HG03175 (cell line): ENCODE results near the gene TCEA2.
A peak's percentile ranks its signal among the peaks of the same experiment; 100 is the strongest.
"Not testable (repeated sequence)": the region's sequence is repeated elsewhere in the genome, so short reads cannot be mapped to it uniquely, and the experiment has no call there.

Experiments
- ATAC-seq: cut with Tn5 transposase; IDR thresholded peaks from one replicate; pipeline ENCODE4 v1.9.1; 2021; ENCODE audit warnings: mild to moderate bottlenecking, moderate library complexity; ENCODE audit not compliant: unreplicated experiment

Gene TCEA2

DNA sequence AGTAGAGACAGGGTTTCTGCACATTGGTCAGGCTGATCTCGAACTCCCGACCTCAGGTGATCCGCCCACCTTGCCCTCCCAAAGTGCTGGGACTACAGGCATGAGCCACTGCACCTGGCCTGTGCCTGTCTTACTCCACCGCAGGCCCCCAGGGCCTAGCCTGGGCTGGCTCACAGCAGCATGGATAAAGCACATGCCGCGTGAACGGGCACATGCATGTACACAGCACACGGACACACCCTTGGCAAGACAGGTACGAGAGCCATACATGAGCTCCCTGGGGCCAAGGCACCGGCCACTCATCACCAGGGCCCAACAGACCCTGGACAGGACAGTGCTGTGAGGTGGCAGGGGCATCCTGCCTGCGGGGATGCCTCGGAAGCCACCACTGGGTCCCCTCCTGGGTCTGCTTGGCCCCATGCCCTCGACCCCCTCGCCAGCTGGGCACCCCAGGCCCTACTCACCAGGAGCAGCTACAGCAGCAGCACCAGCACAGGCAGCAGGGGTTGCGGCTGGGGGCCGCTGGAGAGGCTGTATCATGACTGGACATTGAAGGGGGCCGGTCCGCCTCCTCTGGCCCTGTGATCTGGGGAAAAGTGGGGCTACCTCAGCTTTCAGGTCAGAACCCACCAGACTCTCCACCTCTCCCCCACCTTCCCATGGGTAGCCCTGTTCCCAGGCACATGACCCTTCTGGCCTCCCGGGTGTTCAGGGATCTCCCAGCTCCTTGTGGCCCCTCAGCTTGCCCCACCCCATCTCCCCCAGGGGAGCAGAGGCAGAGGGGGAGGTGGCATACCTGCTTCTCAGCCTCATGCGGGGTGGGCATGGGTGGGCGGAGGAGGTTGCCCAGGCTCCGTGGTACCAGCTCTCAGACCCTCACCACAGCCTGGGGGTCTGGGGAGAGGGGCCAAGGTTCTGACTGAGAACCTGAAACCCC lies 13.3 kb downstream of the TCEA2 start:
- ATAC-seq, result no peak

DNA sequence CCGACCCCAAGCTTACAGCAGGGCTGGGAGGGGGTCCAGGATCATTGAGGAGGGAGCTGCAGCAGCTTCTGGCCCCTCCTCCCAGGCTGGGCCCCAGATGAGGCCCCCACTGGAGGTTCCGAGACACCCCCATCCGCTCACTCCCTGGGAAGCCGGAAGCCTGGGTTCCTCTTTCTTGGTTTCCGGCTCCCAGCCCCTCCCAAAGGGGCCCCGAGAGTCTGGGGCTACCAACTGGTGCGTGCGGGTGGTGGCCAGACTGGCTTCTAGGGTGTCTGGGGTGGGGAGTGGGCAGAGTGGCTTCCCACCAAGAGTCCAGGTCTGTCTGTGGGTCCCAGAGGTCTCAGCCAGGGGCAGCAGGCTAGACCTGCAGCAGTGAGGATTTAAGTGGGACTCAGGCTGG lies 14.1 kb downstream of the TCEA2 start:
- no peak for ATAC-seq

DNA sequence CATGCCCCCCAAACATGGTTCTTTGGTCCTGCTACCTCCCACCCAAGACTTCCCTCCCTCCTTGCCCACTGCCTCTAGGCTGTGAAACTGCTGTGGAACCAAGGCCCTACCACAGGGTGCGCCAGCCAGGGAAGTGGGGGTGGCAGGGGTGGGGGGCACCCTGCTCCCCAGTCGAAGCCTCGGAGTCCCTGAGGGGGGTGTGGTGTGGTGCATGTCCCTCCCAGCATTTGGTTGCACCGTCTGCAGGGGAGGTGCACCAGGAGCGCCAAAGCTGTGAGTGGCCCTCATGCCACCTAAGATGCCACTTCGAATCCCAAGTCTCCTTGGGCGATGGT lies 14.5 kb downstream of the TCEA2 start:
- ATAC-seq, result no peak

DNA sequence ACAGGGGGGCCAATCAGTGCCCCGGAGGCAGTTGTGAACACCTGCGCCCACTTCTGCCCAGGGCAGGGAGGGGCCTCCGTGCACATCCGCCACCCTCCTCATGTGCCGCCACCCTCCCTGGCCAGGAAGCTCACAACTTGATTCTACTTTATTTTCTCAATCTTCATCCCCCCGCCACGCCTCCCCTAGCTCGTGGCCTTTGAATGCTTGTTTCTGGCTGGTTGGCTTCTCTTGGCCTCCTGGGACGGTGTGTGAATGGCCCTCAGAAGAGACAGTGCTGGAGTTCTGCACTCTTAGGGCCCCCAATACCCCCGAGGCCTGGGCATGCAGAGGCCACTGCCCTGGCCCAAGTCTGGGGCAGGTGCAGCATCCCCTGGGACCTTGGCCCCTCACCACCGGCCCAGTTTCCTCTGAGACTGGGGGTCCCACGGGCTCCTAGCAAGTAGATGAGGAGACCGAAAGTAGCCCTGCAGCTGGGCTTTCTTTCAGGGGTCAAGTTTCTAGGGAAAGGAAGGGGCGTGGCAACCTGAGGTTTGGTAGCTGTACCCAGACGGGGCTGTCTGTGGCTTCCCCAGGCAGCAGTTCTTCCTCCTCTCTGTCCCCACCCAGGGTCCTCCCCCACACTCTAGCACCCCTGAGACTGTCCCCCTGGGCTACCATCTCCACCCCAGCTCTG lies 15.0 kb downstream of the TCEA2 start:
- peak; percentile 32 for ATAC-seq

DNA sequence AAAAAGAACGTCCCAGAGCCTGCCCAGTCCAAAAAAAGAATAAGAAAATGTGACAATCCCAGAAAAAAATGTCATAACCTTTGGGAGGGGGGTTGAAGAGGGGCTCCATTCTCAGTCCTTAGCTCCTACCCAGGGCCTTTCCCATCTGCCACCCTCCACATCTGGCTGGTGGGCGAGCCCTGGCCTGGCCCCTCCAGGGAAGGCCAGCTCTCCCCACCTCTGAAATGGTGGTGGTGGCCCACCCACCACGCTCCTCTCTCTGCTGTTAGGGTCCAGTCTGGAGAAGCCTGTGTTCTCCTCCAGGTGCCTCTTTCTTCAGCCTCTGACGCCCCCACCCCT lies 15.9 kb downstream of the TCEA2 start:
- ATAC-seq, result no peak

DNA sequence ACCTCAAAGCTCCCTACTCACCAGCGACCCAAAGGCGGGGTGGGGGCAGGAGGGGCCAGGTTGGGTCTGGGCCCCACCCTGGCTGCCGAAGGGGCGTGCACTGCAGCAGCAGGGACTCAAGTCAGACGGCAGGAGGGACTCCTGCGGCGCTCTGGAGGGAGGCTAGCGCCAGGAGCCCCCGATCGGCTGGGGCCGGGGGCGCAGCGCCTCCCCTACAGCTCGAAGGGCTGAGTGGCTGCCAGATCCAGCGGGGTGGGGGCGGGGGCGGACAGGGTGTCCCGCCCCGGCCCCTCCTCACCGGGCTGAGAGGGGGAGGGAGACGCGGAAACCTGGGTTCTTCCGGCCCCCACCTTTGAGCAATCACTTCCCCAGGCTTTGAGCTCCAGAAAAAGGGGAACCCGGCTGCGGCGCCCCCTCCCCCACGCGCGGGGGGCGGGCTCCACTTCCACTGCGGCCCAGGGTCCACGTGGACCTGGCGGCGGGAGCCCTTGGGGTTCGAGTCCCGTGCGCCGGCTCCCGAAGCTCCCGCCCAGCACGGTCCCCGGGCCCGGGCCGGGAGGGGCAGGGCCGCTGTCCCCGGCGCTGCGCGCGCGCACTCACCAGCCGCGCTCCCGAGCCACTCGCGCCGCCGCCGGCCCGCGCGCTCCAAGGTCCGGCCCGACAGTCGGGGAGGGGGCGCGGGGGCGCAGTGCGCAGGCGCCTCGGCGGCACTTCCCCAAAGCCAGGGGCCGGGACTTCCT lies 16.4 kb downstream of the TCEA2 start, which contains the start of gene RGS19:
Gene RGS19 (minus strand): TSS at position 246 of the 740 bp plus-strand sequence. CDS start 2,632 bp downstream, outside the sequence.
- ATAC-seq, result peak; percentile 38

DNA sequence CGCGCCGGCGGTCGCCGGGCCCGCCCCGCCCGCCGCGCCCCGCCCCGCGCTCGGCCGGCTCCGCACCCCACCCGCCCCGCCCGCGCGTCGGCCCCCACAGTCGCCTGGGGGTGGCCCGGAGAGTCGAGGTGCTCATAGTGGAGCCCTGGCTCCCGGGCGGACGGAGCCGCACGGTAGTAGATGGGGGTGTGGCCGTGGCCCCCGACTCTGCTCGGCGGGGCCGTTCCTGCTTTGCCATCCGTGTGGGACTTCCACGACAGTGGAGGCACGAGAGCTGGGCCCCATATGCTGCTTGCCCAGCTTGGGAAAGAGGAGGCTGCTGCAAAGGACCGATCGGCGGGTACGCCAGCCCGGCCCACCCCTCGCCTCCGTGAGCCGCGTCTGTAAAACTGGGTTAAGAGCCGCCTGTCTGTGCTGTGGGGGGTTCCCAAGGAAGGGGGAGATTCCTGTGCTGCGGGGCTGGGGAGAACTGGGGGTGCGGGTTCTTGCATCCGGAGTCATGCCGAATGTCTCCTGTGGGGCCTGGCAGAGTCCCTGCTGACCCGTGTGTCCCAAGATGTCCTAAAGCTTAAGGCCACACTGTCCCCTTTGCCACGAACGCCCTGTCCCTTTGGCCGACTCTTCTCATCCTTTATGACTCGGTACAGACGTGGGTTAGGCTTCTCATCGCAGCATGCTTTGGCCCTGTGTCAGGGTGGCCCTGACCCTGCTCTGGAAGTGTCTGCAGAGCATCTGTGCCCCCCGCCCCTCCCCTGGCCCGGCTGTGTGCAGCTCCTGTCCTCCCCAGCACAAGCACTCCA lies 17.2 kb downstream of the TCEA2 start, which contains the start of gene OPRL1:
Gene OPRL1 (plus strand): TSS at position 70 of the 800 bp plus-strand sequence. CDS start 12,639 bp downstream, outside the sequence.
- no peak for ATAC-seq

DNA sequence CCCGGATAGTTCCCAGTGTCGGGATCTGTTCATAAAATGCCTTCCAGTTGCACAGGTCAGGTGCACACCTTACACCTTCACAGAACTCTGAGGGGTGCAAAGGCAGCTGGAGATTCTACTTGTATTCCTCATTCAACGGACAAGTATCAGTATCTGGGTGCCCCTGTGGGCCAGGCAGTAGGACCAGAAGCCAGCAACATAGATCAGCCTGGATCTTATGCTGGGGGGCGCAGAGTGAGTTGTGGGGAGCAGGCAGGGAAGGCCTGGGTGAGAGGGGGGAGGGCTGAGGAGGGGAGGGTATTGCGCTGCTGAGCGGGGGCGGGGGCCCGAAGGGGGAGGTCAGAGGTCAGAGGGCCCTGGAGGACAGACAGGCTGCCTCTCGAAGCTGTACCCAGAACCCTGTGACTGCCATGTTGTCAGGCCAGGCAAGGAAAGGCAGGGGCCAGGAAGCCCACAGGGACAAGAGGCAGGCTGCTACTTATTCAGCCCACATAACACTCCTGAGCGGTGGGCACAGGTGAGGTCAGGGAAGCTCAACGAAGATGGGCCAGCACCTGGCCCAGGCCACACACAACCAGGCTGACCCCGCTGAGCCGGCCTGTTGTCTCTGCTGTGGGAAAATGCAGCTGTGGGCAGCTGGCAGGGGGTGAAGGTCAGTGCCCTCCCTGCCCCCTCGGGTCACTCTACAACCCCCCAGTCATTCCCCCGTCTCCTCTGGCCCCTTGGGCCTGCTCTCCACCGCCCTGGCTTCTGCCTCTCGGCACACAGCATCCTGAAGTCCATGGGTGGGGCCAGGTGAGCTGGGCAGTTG lies 18.0 kb downstream of the TCEA2 start:
- no peak for ATAC-seq

DNA sequence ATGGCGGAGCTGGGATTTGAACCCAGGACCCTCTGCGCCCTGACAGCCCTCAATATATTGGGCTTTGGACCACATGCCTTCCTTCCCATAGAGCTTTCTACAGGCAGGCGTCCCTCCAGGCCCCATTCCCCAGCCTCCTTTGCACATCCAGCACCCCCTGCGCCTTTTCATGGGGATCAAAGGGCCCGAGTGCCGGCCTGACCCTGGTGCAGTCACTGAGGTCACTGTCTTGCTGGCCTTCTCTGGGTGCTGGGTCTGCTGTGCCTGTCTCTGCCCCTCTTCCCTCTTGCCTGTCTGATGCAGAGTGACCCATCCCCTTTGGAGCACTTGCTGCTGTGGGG lies 18.6 kb downstream of the TCEA2 start:
- no peak for ATAC-seq

DNA sequence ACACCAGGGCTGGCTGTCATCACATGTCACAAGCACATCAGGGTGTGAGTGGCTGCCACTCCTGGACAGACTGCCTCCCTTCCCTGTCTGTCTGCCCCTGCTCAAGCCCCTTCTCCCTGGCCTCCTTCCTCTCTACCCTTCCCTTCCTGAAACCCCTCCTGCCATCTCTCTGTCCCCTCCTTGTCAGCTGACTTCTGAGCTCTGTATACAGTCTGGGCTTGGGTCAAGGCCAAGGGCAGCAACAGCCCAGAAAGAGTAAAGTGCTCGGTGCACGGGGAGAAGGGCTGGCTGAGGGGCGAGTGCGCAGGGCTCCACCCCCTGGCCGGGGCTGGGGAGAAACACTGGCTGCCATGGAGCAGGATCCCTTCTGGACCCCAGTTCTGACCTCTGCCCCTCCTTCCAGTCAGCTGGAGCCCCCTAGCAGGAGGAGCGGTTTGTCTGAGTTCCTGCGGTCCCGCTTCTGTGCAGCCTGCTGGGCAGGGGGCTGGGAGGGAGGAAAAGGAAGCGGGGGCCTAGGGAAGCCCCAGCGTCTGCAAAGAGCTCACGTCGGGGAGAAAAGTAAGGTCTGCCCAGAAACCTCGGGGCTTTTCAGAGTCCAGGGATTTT lies 19.2 kb downstream of the TCEA2 start:
- no peak for ATAC-seq

DNA sequence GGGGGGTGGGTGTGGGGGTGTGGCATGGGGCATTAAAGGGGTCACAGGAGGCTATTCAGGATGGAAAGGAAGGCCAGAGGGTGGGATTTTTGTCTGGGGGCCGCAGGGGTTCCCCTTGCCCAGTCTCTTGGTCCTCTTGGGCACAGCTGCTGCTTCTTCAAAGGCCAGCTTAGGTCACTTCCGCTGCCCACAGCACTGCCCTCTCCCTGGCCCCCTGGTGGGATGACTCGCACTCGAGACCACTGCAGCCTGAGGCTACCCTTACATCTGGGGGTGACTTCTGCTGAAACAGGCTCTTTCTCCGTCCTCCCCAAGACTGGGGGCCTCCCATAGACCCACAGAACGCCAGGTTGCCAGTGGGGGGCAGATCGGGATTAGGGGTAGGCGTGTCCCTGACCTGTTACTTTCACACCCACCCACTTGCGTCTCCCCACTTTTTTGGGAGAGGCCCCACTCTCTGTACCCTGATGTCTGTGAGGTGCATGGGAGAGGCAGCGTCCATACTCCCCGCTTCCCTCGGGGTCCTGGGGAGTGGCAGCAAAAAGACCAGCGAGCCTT lies 19.9 kb downstream of the TCEA2 start:
- ATAC-seq, result no peak

DNA sequence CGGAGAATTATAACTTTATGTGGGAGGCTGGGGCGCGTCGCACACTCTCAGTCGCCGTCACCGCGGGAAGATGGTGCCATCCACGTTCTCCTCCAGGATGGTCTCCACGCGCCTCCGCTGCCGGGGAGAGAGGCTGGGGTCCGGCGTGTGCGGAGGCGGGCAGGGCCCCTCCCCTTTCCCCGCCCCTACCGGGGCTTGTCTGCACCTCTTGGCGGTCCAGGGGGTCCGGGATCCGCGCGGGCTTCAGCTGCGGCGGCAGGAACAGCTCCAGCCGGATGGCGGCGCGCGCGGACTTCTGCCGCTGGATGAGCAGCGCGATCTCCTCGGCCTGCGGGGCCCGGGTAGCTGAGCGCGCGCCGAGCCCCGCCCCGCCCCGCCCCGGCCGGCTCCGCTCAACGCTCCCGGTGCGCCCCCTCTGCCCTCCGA lies 20.4 kb downstream of the TCEA2 start:
- ATAC-seq, result no peak

DNA sequence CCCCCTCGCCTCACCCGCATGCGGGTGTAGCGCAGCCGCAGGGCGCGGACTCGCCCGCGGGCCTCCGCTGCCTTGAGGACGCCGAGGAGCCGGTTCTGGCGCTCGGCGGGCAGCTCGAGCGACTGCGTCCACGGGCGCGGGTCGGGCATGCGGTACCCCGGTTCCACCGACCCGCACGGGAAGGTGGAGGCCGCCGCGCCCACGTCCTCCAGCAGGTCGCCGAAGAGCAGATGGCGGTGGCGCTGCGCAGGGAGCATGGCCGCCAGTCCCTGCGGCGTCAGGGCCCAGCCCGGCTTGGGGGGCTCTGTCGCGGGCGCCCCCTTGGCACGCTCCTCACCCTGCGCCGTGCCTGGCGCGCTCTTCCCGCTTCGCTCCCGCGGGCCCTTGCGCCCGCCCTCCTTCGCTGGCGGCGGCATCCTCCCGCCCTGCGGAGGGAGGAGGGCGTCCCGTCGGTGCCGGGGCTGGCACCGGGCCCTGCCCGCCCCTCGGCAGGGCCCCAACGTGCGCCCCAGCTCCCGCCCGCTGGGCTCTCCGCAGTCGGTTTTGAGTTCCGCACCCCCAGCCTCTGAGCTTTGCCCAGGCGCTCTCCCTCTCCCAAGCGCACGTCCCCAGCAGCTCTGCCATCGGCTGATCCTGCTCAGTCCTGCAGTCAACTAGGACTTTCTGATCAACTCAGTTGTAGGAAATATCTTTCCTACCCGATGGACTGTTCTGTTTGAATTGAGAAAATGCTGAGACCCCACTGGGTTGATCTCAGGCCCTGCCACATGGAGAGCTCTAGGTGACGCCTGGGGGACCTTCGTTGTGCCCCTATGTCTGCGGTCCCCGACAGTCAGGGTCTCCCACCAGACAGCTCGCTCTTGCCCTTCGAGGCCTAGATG lies 21.0 kb downstream of the TCEA2 start, which contains the start of gene LKAAEAR1:
Gene LKAAEAR1 (minus strand): TSS at position 595 of the 881 bp plus-strand sequence. CDS start 179 bp downstream, at position 416.
- no peak for ATAC-seq

DNA sequence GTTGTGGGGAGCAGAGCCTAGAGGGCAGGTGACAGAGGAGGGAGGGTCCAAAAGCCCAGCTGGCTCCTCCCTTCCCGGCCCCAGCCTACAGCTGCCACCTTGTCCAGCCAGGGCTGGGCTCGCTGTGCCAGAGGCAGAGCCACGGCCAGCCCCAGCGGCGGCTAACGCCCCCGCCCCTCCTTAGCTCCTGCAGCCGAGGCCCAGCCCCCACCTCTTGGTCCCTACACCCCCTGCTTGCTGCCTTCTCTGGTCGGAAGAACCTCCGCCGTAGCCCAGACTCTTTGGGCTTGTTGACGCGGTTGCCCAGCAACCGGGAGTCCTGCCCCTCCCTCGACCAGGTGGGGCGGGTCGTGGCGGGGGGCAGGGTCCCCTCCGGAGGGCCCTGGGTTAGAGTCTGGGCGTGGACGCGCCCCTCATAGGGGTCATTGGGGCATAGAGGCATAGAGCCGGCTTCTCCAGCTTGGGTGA lies 21.7 kb downstream of the TCEA2 start:
- no peak for ATAC-seq

DNA sequence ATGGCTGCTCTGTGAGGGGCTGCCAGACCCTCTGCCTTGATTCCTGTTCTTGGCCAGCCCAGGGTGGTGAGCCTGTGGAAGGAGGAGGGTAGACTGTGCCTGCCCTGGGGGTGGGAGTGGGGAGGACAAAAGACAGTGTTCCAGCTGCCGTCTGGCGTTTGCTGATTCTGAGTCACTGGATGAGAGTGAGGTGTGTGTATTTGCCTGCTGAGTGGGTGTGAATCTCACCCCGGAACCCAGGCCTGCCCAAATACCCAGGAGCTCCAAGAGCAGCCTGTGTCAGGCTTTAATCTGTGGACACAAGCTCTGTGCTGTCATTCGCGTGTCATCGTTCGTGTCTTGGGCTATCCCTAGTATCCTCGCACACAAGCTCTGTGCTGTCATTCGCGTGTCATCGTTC lies 23.8 kb downstream of the TCEA2 start:
- ATAC-seq, result no peak

DNA sequence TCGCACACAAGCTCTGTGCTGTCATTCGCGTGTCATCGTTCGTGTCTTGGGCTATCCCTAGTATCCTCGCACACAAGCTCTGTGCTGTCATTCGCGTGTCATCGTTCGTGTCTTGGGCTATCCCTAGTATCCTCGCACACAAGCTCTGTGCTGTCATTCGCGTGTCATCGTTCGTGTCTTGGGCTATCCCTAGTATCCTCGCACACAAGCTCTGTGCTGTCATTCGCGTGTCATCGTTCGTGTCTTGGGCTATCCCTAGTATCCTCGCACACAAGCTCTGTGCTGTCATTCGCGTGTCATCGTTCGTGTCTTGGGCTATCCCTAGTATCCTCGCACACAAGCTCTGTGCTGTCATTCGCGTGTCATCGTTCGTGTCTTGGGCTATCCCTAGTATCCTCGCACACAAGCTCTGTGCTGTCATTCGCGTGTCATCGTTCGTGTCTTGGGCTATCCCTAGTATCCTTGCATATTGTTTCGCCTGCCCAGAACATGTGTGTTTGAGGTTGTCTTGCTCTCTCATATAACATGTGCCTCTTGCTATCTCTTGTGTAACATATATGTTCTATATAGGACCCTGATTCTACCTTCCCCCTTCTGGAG lies 24.3 kb downstream of the TCEA2 start:
- not testable (repeated sequence) for ATAC-seq

DNA sequence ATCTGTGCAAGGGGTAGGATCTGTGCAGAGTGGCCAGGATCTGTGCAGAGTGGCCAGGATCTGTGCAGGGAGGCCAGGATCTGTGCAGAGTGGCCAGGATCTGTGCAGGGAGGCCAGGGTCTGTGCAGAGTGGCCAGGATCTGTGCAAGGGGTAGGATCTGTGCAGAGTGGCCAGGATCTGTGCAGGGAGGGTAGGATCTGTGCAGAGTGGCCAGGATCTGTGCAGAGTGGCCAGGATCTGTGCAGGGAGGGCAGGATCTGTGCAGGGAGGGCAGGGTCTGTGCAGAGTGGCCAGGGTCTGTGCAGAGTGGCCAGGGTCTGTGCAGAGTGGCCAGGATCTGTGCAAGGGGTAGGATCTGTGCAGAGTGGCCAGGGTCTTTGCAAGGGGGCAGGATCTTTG lies 25.6 kb downstream of the TCEA2 start:
- ATAC-seq, result not testable (repeated sequence)
